ENCODE measurements around the gene SETD3. TPM values are rescaled to one million over a fixed set of nuclear protein-coding genes. Genes with fewer than 3 reads are reported as not detected.

Gene SETD3
- total RNA-seq, 1 experiment from 2014 or later, result 60.0 TPM

- DNase-seq, result no peak
- Histone ChIP-seq H3K27me3 (ENCODE audit: control insufficient read depth, insufficient read depth, low read length) (no peaks in the 10 kb centered on the region), H3K4me3 (ENCODE audit: insufficient read depth, low read depth, low read length) (no peak overlapping the region), H3K36me3 (replicated peaks; ENCODE audit: control insufficient read depth, insufficient read depth, low read length) (no peaks in the 10 kb centered on the region)
Measured at GRCh38 chr14:99418242-99418641, 62.4 kb downstream of the SETD3 start.

GRCh38 chr14:99416909-99417308, 63.8 kb downstream of the SETD3 start:
- H3K27me3 ChIP-seq (ENCODE audit: control insufficient read depth, insufficient read depth, low read length), result no peaks in the 10 kb centered on the region

GRCh38 chr14:99415496-99416281, 65.0 kb downstream of the SETD3 start:
- Histone ChIP-seq H3K36me3 (replicated peaks; ENCODE audit: control insufficient read depth, insufficient read depth, low read length) (no peaks in the 10 kb centered on the region), H3K4me3 (ENCODE audit: insufficient read depth, low read depth, low read length) (no peak overlapping the region), H3K27me3 (ENCODE audit: control insufficient read depth, insufficient read depth, low read length) (no peaks in the 10 kb centered on the region)
- DNase-seq, result peak; percentile 74

More at GRCh38 chr14:99416909-99417308, 63.8 kb downstream of the SETD3 start:
- H3K4me3 ChIP-seq (ENCODE audit: insufficient read depth, low read depth, low read length), result no peak overlapping the region
- no peaks in the 10 kb centered on the region for H3K36me3 ChIP-seq (replicated peaks; ENCODE audit: control insufficient read depth, insufficient read depth, low read length)
- no peak for DNase-seq

GRCh38 chr14:99413911-99414310, 66.7 kb downstream of the SETD3 start:
- Histone ChIP-seq H3K4me3 (ENCODE audit: insufficient read depth, low read depth, low read length) (no peak overlapping the region), H3K27me3 (ENCODE audit: control insufficient read depth, insufficient read depth, low read length) (no peaks in the 10 kb centered on the region), H3K36me3 (replicated peaks; ENCODE audit: control insufficient read depth, insufficient read depth, low read length) (no peaks in the 10 kb centered on the region)
- DNase-seq, result no peak

GRCh38 chr14:99413172-99413571, 67.5 kb downstream of the SETD3 start:
- no peak overlapping the region for H3K4me3 ChIP-seq (ENCODE audit: insufficient read depth, low read depth, low read length)
- H3K27me3 ChIP-seq (ENCODE audit: control insufficient read depth, insufficient read depth, low read length), result no peaks in the 10 kb centered on the region
- H3K36me3 ChIP-seq (replicated peaks; ENCODE audit: control insufficient read depth, insufficient read depth, low read length), result no peaks in the 10 kb centered on the region
- DNase-seq, result no peak

- no peak overlapping the region for H3K4me3 ChIP-seq (ENCODE audit: insufficient read depth, low read depth, low read length)
- no peaks in the 10 kb centered on the region for H3K36me3 ChIP-seq (replicated peaks; ENCODE audit: control insufficient read depth, insufficient read depth, low read length)
- no peaks in the 10 kb centered on the region for H3K27me3 ChIP-seq (ENCODE audit: control insufficient read depth, insufficient read depth, low read length)
- DNase-seq, result peak; percentile 74
Measured at GRCh38 chr14:99412117-99413061, 68.3 kb downstream of the SETD3 start.

GRCh38 chr14:99410019-99410418, 70.6 kb downstream of the SETD3 start:
- Histone ChIP-seq H3K36me3 (replicated peaks; ENCODE audit: control insufficient read depth, insufficient read depth, low read length) (no peaks in the 10 kb centered on the region), H3K4me3 (ENCODE audit: insufficient read depth, low read depth, low read length) (no peak overlapping the region)
- no peak for DNase-seq

GRCh38 chr14:99408971-99409289, 71.7 kb downstream of the SETD3 start:
- Histone ChIP-seq H3K36me3 (replicated peaks; ENCODE audit: control insufficient read depth, insufficient read depth, low read length) (no peaks in the 10 kb centered on the region), H3K27me3 (ENCODE audit: control insufficient read depth, insufficient read depth, low read length) (no peaks in the 10 kb centered on the region), H3K4me3 (ENCODE audit: insufficient read depth, low read depth, low read length) (no peak overlapping the region)
- no peak for DNase-seq

More at GRCh38 chr14:99410019-99410418, 70.6 kb downstream of the SETD3 start:
- no peaks in the 10 kb centered on the region for H3K27me3 ChIP-seq (ENCODE audit: control insufficient read depth, insufficient read depth, low read length)

GRCh38 chr14:99408286-99408970, 72.2 kb downstream of the SETD3 start:
- Histone ChIP-seq H3K27me3 (ENCODE audit: control insufficient read depth, insufficient read depth, low read length) (no peaks in the 10 kb centered on the region), H3K36me3 (replicated peaks; ENCODE audit: control insufficient read depth, insufficient read depth, low read length) (no peaks in the 10 kb centered on the region), H3K4me3 (ENCODE audit: insufficient read depth, low read depth, low read length) (no peak overlapping the region)
- DNase-seq, result no peak

GRCh38 chr14:99407416-99407815, 73.2 kb downstream of the SETD3 start:
- Histone ChIP-seq H3K27me3 (ENCODE audit: control insufficient read depth, insufficient read depth, low read length) (no peaks in the 10 kb centered on the region), H3K36me3 (replicated peaks; ENCODE audit: control insufficient read depth, insufficient read depth, low read length) (no peaks in the 10 kb centered on the region; the same call in 1 of the 2 replicates), H3K4me3 (ENCODE audit: insufficient read depth, low read depth, low read length) (no peak overlapping the region)
- DNase-seq, result no peak

GRCh38 chr14:99402950-99403349, 77.7 kb downstream of the SETD3 start:
- H3K36me3 ChIP-seq (replicated peaks; ENCODE audit: control insufficient read depth, insufficient read depth, low read length), result peaks cover 3% of the 10 kb centered on the region; the same call in 1 of the 2 replicates
- no peak overlapping the region for H3K4me3 ChIP-seq (ENCODE audit: insufficient read depth, low read depth, low read length)
- no peaks in the 10 kb centered on the region for H3K27me3 ChIP-seq (ENCODE audit: control insufficient read depth, insufficient read depth, low read length)
- DNase-seq, result no peak

GRCh38 chr14:99402285-99402648, 78.4 kb downstream of the SETD3 start:
- H3K4me3 ChIP-seq (ENCODE audit: insufficient read depth, low read depth, low read length), result no peak overlapping the region
- DNase-seq, result no peak
- H3K36me3 ChIP-seq (replicated peaks; ENCODE audit: control insufficient read depth, insufficient read depth, low read length), result peaks cover 3% of the 10 kb centered on the region

GRCh38 chr14:99401621-99402284, 78.9 kb downstream of the SETD3 start:
- Histone ChIP-seq H3K27me3 (ENCODE audit: control insufficient read depth, insufficient read depth, low read length) (no peaks in the 10 kb centered on the region), H3K36me3 (replicated peaks; ENCODE audit: control insufficient read depth, insufficient read depth, low read length) (peaks cover 3% of the 10 kb centered on the region), H3K4me3 (ENCODE audit: insufficient read depth, low read depth, low read length) (no peak overlapping the region)
- peak; percentile 53 for DNase-seq

More at GRCh38 chr14:99402285-99402648, 78.4 kb downstream of the SETD3 start:
- no peaks in the 10 kb centered on the region for H3K27me3 ChIP-seq (ENCODE audit: control insufficient read depth, insufficient read depth, low read length)

GRCh38 chr14:99401211-99401610, 79.4 kb downstream of the SETD3 start:
- peaks cover 3% of the 10 kb centered on the region for H3K36me3 ChIP-seq (replicated peaks; ENCODE audit: control insufficient read depth, insufficient read depth, low read length)
- DNase-seq, result no peak
- H3K27me3 ChIP-seq (ENCODE audit: control insufficient read depth, insufficient read depth, low read length), result no peaks in the 10 kb centered on the region
- no peak overlapping the region for H3K4me3 ChIP-seq (ENCODE audit: insufficient read depth, low read depth, low read length)

All from H7 (cell line).